GM20431 (cell line): ENCODE measurements around the gene DCAF5.
"Not testable (repeated sequence)": the region's sequence is repeated elsewhere in the genome, so short reads cannot be mapped to it uniquely, and the experiment has no call there.

ENCODE experiments used
- in situ Hi-C: fragments of 300-500 bp; cut with MseI, MboI; formaldehyde crosslinking; loops from one replicate; pipeline ENCODE4 v1.15.0; 2020; ENCODE audit warnings: low sequenced_read_pairs; ENCODE audit not compliant: unreplicated experiment

Gene DCAF5, protein sequence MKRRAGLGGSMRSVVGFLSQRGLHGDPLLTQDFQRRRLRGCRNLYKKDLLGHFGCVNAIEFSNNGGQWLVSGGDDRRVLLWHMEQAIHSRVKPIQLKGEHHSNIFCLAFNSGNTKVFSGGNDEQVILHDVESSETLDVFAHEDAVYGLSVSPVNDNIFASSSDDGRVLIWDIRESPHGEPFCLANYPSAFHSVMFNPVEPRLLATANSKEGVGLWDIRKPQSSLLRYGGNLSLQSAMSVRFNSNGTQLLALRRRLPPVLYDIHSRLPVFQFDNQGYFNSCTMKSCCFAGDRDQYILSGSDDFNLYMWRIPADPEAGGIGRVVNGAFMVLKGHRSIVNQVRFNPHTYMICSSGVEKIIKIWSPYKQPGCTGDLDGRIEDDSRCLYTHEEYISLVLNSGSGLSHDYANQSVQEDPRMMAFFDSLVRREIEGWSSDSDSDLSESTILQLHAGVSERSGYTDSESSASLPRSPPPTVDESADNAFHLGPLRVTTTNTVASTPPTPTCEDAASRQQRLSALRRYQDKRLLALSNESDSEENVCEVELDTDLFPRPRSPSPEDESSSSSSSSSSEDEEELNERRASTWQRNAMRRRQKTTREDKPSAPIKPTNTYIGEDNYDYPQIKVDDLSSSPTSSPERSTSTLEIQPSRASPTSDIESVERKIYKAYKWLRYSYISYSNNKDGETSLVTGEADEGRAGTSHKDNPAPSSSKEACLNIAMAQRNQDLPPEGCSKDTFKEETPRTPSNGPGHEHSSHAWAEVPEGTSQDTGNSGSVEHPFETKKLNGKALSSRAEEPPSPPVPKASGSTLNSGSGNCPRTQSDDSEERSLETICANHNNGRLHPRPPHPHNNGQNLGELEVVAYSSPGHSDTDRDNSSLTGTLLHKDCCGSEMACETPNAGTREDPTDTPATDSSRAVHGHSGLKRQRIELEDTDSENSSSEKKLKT

DNA sequence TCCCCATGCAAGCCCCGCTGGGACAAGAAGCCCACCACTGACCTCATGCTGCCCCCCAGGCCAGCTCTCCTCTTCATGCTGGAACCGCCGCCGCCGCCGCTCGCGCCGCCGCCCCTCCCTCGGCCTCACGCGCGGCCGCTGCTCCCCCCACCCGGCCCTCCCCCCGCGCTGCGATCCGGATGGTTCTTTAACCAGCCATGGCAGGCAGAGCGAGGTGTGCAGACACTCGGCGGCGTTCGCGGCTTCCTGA, at the start of gene DCAF5:
Gene DCAF5 (minus strand): TSS at position 218 of the 250 bp plus-strand sequence. CDS start 141 bp downstream, at position 77.
- in situ Hi-C loops = no loop called here

DNA sequence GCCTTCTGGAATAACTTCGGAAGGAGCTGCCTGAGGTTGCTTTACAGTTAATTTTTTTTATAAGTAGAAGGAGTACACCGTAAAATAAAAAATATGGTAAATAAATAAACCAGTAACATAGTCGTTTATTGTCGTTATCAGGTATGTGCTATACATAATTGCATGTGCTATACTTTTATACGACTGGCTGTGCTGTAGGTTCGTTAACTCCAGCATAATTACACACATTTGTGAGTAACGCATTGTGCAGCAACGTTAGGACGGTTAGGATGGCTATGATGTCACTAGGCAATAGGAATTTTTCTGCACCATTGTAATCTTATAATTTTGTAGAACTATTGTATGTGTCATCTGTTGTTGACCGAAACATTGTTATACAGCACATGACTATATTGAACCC, 46.9 kb upstream of the DCAF5 start:
- in situ Hi-C loops = no loop called here

DNA sequence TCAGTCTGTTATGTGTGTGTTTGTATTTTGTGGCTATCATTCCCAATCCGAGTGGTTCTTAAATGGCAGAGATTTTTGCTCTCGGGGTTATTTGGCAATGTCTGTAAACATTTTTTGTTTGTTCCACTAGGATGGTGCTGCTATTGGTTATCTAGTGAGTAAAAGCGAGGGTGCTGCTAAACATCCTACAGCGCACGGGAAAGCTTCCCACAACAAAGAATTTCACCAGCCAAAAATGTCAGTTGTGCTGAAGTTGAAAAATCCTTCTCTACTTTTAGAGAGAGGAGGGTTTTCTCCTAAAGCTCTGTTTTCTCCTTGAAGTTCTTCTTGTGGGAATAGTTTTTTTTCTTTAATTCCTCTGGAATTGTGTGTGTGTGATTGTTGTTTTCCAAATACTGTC, 40.8 kb upstream of the DCAF5 start:
- in situ Hi-C loops = no loop called here

DNA sequence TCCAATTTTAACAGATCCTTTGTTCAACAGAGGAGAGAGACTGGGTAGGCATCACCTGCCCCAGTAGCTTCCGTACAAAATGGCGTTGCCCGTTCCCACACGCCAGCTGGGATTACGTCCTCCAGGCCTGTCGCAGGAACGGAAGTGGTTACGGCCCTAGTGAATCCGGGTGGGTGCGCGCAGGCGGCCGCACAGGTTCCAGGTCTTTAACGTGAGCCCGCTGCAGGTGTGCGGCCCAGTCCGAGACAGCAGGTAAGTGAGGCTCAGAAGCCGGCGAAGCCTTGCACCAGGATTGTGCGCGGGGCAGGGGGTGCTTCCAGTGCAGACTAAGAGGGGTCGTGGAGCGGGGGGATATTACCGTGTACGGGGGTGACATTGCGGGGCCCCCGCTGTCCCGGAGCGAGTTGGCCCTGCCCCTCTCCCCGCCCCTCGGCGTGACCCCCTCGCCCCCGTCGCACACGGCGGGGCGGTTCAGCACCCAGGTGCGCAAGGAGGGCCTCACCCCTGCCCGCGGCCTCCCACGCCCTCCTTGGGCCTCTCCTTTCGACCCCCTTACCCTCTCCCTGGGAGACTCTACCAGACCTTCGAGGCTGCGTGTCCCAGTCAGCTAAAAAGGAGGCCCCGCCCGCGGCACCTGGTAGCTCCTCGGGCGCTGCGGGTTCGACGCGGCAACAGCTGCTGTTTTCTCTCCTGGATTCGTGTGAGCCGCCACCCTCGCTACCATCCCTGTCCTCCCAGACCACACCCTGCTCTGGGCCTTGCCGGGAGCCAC, 38.6 kb upstream of the DCAF5 start, which contains the start of gene EXD2:
Gene EXD2 (plus strand): TSS at position 159 of the 772 bp plus-strand sequence. CDS start 17,973 bp downstream, outside the sequence.
- in situ Hi-C loops = no loop called here

DNA sequence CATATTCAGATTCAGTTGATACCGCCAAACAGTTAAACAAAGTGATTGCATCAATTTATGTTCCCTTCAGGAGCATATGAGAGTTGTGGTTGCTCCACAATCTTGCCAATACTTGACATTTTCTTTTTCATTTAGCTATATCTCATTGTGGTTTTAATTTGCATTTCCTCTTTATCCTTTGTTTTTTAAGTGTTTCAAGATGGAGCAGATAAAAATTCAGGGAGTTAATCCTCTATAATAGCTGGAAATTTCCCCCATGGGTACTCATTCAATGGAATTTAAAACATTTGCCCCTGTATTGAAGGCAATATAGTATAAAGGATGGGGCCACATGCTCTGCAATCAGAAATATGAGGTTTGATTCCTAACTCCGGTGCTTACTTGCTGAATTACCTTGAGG, 37.3 kb upstream of the DCAF5 start:
- in situ Hi-C loops = no loop called here

DNA sequence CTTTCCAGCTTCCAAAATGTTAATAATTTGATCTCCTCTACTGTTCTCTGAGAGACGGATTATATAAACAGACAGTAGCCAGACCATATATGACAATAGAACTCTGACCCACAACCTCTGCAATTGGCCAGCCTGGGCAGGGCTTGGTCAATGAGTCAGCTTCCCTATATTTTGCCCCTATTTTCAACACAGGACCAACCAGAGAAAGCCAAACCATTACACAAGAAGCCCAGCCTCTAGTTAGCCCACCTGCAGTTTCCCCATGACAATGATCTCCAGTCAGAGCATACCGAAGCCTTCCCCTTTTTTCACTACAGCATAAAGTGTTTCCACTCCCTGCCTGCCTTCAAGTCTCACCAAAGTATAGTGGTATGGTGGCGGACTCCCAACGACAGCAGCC, 30.8 kb upstream of the DCAF5 start:
- in situ Hi-C loops = no loop called here

DNA sequence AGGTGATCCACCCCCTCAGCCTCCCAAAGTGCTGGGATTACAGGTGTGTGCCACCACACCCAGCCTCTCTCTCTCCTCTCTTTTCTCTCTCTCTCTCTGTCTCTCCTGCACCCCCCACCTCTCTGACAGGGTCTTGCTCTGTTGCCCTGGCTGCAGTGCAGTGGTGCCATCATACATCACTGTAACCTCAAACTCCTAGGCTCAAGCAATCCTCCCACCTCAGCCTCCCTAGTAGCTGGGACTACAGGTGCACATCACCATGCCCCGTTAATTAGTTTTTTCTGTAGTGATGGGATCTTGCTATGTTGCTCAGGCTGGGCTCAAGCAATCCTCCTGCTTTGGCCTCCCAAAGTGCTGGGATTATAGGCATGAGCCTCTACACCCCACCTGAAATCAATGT, 29.7 kb upstream of the DCAF5 start:
- in situ Hi-C loops = not testable (repeated sequence)

DNA sequence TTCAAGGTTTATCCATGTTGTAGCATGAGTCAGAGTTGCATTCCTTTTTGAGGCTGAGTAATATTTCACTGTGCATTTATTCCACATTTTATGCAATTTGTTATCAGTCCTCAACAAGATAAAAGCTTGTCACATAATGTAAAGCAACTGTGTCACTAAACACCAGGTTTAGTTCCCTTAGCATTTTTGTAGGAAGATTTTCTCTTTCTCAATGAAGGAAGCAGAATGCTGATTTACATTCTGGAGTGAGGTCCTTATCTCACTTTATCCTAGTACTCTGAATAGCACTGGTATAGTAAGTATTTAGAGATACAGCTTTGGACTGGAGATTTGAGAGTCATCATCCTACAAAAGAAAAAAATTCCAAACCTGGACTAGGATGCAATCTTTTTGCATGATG, 28.6 kb upstream of the DCAF5 start:
- in situ Hi-C loops = no loop called here

DNA sequence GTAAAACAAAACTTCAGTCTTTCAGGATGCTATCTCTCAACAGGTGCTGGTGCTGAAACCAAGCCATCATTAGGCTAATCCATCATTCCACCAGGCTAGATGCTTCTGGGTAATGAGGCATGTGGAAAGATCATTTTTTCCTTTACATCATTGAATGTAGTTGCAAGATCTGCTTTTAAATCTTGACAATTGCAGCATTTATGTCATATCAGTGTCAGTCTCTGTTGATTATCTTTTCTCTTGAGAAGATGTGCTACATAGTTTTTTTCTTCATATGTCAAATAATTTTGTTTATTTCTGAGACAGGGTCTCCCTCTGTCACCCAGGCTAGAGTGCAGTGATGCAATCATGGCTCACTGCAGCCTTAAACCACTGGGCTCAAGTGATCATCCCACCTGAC, 22.2 kb upstream of the DCAF5 start:
- in situ Hi-C loops = no loop called here

DNA sequence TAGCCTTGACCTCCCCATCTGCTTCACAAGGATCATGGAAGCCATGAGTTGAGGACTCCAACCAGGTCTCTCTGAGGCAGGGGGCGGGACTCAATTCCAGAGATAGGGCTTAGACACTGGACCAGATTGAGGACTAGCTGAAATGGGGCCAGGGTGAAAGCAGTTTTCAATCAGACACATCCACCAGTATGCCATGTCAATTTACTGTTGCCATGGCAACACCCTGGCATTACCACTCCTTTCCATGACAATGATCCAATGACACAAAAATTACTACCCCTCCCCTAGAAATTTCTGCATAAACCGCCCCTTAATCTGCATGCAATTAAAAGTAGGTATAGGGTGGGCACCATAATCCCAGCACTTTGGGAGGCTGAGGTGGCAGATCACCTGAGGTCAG, 18.6 kb upstream of the DCAF5 start:
- in situ Hi-C loops = no loop called here

DNA sequence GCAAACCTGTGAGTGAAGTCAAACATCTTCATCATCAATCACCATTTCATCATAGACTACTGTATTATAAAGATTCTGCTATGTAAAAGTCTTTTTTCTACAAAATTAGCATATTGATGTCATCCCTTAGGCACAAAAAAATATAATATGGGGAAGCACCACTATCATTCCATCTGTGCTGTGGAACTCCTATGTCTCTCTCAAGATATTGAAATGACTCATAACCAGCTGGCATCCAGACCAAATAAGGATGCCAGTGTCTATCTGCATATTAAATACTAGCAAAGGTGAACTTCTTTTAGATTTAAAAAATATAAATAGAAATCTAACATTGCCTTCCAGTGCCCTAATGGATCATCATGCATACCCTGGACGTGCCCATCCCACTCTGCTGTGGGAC, 17.9 kb upstream of the DCAF5 start:
- in situ Hi-C loops = no loop called here

DNA sequence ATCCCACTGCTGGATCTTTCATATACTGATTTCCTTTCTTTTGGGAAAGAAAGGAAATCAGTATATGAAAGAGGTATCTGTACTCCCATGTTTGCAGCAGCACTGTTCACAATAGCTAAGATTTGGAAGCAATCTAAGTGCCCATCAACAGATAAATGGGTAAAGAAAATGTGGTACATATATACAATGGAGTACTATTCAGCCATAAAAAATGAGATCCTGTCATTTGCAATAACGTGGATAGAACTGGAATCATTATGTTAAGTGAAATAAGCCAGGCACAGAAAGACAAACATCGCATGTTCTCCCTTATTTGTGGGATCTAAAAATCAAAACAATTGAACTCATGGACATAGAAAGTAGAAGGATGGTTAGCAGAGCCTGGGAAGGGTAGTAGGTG, 12.9 kb upstream of the DCAF5 start:
- in situ Hi-C loops = not testable (repeated sequence)

DNA sequence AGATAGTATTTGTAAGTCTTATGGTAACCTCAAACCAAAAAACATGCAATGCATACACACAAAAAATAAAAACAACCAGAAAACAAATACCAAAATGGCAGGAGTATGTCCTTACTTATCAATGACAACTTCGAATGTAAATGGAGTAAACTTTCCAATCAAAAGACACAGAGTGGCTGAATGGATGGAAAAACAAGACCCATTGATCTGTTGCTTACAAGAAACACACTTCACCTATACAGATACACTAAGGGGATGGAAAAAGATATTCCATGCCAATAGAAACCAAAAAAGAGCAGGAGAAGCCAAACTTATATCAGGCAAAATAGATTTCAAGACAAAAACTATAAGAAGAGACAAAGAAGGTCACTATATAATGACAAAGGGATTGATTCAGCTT, 8.7 kb upstream of the DCAF5 start:
- in situ Hi-C loops = no loop called here

DNA sequence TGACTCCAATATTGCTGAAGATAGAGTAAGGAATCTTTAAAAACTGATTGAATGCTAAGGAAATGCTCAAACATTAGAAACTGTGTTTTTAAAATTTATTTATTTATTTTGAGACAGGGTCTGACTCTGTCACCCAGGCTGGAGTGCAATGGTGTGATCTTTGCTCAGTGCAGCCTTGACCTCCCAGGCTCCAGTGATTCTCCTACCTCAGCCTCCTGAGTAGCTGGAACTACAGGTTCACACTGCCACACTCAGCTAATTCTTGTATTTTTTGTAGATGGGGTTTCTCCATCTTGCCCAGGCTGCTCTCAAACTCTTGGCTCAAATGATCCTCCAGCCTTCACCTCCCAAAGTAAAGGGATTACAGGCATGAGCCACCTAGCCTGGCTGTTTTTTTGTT, 3.3 kb upstream of the DCAF5 start:
- in situ Hi-C loops = no loop called here

DNA sequence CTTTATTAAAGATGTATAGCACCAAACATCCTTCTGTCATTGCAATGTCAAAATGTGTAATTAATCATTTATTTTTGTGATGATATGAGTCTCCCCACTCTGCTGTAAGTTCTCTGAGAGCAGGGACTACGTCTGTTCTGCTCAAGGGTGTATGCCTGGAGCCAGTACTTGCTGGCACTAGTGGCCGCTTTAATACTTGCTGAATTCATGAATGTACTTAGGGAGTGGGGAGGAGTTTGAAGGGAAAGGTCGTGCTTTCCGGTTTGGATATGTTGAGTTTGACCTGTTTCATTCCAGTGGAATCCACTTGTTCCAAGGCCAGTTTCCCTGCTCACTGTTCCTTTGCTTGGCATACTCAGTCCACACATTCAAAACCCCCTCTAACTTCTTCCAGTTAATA, 1.9 kb upstream of the DCAF5 start:
- in situ Hi-C loops = no loop called here

DNA sequence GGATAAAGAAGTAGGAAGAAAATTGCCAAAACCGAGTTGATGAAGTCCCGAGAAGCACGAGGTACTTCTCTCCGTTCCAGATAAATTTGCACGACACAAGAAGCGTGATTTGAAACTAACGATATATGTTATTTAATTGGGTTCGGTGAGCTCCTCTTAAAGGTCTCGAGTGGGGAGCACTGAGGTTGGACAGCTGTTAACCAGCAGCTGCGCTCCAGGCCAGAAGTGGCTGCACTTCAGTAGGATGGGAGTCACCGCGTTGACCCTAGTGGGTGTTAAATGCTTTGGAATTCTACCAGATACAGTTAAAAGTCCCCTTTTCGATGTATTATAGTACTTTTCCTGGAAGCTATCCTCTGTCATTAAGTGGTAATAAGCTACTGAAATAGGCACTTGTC, 953 bp upstream of the DCAF5 start:
- in situ Hi-C loops = no loop called here

DNA sequence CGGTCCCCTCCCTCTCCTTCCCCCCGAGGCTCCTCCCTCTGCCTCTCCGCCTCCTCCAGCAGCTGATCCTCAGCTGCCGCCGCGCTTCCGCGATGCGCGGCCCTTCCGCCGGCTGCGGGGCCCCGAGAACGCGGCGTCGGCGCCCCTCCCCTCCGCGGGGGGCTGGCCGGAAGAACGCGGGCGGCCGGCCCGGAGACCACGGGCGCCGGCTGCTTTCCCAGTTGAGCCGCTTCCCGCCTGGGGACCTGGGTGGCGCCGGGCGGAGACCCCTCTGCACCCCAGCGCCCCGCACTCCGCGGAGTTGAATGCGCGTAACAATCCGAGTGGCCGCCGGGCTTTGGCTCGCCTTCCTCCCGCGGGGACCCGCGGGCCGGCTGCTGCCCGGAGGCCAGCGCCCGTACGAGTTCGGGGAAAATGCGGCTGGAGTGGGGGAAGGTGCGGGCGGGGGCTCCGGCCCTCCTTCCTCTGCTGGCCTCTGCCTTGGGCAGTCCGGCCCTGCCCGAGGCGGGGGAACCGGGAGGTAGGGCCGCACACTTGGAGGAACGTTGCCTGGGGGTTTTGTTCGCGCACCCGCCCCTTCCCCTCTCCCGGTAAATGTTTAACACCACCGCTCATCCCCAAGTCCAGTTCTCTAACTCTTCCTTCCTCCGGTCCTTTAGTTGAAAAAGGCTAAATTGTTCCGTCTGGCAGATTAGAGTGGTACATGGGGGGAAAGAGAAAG, 393 bp upstream of the DCAF5 start:
- in situ Hi-C loops = no loop called here

DNA sequence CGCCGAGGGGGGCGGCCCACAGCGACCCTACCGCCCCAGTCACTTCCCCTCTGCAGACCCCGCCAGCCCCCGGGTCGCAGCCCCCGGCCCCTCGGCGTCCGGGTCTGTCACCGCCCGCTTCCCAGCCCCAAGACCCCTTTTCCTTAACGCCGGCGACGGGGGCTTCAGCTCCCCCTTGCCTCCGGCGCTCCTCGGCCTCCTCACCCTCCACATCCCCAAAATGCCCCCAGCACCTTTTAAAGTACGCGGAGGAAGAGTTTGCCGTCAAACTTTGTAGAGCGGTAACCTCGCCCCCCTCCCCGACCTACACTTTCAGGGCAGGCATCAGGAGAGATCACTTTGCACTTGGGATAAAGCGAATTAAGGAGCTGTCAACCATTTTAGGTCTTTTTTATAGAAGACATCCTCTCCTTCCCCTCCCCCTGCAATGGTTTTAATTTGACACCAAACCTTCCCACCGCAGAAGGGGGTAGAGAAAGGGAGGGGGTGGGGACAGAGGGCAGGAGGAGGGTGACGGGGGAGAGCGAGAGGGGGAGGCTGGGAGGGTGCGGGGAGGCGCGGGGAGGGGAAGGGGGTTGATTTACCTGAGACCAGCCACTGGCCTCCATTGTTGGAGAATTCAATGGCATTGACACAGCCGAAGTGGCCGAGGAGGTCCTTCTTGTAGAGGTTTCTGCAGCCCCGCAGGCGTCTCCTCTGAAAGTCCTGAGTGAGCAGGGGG, 578 bp downstream of the DCAF5 start:
- in situ Hi-C loops = no loop called here

DNA sequence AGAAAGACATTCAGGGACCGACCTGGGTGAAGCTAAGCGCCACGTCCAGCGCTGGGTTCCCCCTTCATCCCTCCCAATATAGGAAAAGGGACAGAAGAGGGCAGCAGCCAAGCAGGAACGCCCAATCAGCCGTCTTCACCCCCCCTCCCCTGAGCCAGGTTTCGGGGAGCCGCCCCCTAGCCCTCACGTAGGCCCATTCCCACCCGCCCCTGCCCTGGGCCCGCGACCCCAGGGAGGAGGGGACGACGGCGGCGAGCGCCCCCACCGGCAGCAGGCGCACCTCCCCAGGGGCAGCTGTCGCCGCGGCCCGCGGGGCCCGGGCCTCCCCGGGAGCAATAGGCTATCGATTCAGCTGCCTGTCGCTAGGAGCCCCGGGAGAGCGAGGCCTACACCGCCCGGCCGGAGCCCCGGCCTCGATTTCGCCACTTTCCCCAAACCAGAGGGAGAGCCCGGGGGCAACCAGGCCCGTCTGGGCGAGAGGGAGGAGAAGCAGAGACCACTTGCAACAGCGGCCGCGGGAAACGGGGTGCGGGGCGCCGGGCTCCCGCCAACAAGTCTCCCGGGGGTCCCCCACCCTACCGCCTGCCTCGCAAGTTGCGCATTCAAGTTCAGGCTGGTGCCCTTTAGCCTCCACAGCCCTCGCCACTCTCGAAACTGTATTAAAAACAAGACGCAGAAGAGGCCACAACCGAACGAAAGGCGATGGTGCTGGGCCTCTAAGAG, 1.3 kb downstream of the DCAF5 start:
- in situ Hi-C loops = no loop called here
